ENCODE measurements around the gene FARSB.

- TF ChIP-seq CTCF (IDR thresholded peaks at IDR 0.05), result no peak
- TF ChIP-seq POLR2A (IDR thresholded peaks at IDR 0.05), result no peak
Observed at GRCh38 chr2:222656526-222657446, 894 bp upstream of the FARSB start.

Data from thyroid gland (tissue), 4 donors.